Gastrocnemius medialis (tissue), 4 donors: ENCODE data around the gene ZNF383.

ENCODE experiments used
- CTCF ChIP-seq, 5 experiments: fragments of 450-650 bp in 3 of 5; fragments of 200-600 bp in 2 of 5; sonication (generic) in 2 of 5; IDR thresholded peaks in 4 of 5; conservative IDR thresholded peaks in 1 of 5; 1 replicate in 4 of 5; 2 replicates in 1 of 5; pipeline ENCODE4 v1.5.1; 2016 to 2019; ENCODE audit warnings: antibody characterized with exemption in 5 of 5, mild to moderate bottlenecking in 3 of 5, moderate library complexity in 3 of 5
- POLR2A ChIP-seq, 2 donors: fragments of 450-650 bp; IDR thresholded peaks; one replicate each; pipeline ENCODE4 v1.6.1; 2017; ENCODE audit warnings: antibody characterized with exemption in 2 of 2, mild to moderate bottlenecking in 2 of 2, moderate library complexity in 2 of 2

- TF ChIP-seq POLR2A (IDR thresholded peaks at IDR 0.05) (peak; percentile 7 to 38), CTCF (IDR thresholded peaks at IDR 0.05 in 4 of 5, conservative IDR thresholded peaks at IDR 0.05 in 1 of 5) (no peak)
Observed at GRCh38 chr19:37217775-37218591, at the start of gene ZNF383.
